Stimulated activated CD8-positive, alpha-beta memory T cell treated with anti-CD3 and anti-CD28 coated beads, Interleukin-15, amount 100 ng/mL, for 4 hours (primary cell): ENCODE results near the gene PSMD1.

Experiments used
- DNase-seq, 2 donors: peaks; one replicate each; pipeline ENCODE4 v3.0.0-alpha.2; 2020; ENCODE audit warnings: low read depth in 2 of 2

Gene PSMD1

DNA sequence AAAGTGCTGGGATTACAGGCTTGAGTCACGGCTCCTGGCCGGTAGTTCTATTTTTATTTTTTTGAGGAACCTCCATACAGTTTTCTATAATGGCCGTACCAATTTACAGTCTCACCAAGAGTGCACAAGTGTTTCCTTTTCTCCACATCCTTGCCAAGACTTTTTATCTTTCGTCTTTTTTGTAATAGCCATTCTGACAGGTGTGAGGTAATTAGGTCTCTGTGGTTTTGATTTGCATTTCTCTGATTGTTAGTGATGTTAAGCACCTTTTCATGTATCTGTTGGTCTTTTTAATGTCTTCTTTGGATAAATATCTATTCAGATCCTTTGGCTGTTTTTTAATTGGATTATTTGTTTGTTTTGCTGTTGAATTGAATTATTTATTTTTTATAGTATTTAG lies 151.1 kb downstream of the PSMD1 start:
- no peak for DNase-seq

DNA sequence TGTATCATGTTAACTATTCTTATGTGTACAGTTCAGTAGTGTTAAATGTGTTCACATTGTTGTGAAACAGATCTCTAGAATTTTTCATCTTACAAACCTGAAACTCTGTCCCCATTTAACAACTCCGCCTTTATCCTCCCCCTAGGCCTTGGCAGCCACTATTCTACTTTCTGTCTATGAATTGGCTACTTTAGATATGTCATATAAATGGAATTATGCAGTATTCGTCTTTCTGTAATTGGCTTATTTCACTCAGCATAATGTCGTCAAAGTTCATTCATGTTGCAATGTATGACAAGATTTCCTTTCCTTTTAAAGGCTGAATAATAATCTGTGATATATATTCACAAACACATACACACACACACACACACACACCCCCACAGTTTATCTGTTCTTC lies 154.1 kb downstream of the PSMD1 start:
- DNase-seq = no peak

GRCh38 chr2:231211486-231211885 lies 154.8 kb downstream of the PSMD1 start:
- no peak for DNase-seq

GRCh38 chr2:231212329-231212845 lies 155.7 kb downstream of the PSMD1 start:
- no peak for DNase-seq

DNA sequence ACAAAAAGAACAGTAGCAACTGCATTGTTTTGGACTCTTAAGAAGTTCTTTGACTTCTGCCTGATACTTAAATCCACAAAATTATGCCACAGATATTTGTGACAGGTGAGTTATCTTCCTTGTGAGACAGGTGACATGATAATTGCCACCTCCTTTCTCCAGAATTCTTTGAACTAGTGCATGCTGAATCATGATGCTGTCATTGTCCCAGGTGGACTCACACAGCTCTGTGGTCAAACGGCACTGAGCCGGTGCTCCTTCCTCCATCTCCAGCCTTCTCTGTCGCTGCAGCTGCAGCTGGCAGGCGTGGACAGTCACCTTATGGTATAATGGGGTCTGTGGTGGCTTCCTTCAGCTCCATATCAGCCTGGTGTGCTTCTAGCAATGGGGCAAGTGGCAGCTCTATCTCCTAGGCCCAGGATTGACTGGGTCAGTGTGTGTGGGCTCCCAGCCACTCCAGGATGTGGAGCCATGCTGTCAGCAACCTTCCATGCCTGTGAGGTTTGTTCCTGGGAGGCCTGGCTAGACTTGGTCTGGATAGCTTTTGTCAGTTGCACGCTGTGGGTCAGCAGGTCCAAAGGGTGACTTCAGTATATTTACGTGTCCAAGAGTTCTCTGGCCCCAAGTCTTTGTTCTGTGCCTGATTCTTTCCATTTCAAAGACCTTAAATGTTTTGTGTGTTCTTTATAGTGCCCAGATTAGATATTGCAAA lies 157.4 kb downstream of the PSMD1 start:
- no peak for DNase-seq

GRCh38 chr2:231218366-231218765 lies 161.7 kb downstream of the PSMD1 start:
- no peak for DNase-seq

DNA sequence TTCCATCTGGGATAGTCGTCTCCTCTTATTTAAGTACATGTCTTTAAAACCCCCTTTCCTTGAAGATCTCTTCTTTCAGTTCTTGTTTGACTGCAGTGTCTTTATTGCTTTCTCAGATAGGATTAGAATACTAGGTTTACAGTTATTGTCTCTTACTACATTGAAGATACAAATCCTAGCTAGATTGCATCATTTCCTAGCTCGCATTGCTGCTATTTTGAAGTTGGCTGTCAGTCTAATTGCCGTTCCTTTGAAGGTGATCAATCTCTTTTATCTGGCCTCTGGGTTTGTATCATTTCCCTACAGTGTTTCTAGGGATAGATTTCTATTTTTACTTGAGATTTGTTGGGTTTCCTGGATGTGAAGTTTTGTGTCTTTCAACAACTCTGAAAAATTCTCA lies 162.6 kb downstream of the PSMD1 start:
- DNase-seq = no peak

- no peak for DNase-seq
These were observed 165.1 kb downstream of the PSMD1 start for GRCh38 chr2:231221761-231222160.
